SH-SY5Y (cell line): ENCODE results near the gene NSUN2.

Source experiments
- GATA2 ChIP-seq: IDR thresholded peaks from 2 replicates; pipeline ENCODE4 v1.6.1; 2011; ENCODE audit warnings: mild to moderate bottlenecking, low read depth, low read length
- GATA3 ChIP-seq: IDR thresholded peaks from 2 replicates; pipeline ENCODE4 v1.6.1; 2011; ENCODE audit warnings: low read depth, mild to moderate bottlenecking, low read length, moderate library complexity

NSUN2 gene

GRCh38 chr5:6623941-6624340 is 8.9 kb downstream of the NSUN2 start:
- TF ChIP-seq GATA2, result no peak
- TF ChIP-seq GATA3, result no peak

- TF ChIP-seq GATA2 (no peak), GATA3 (no peak)
These were observed 9.6 kb downstream of the NSUN2 start for GRCh38 chr5:6623228-6623627.

- TF ChIP-seq GATA2 (no peak), GATA3 (no peak)
These were observed 16.2 kb downstream of the NSUN2 start for GRCh38 chr5:6616632-6617031.

- TF ChIP-seq GATA3 (no peak), GATA2 (no peak)
These were observed 17.6 kb downstream of the NSUN2 start for GRCh38 chr5:6615034-6615815.

- TF ChIP-seq GATA2 (no peak), GATA3 (no peak)
These were observed 21.2 kb downstream of the NSUN2 start for GRCh38 chr5:6611334-6612256.

GRCh38 chr5:6608016-6608415 is 24.8 kb downstream of the NSUN2 start:
- no peak for TF ChIP-seq GATA3
- no peak for TF ChIP-seq GATA2

GRCh38 chr5:6607559-6607936 is 25.3 kb downstream of the NSUN2 start:
- TF ChIP-seq GATA3 (no peak), GATA2 (no peak)

GRCh38 chr5:6606884-6607558 is 25.8 kb downstream of the NSUN2 start:
- TF ChIP-seq GATA3 (no peak), GATA2 (no peak)

- TF ChIP-seq GATA2 (no peak), GATA3 (no peak)
These were observed 27.9 kb downstream of the NSUN2 start for GRCh38 chr5:6604946-6605345.

GRCh38 chr5:6604341-6604740 is 28.5 kb downstream of the NSUN2 start:
- TF ChIP-seq GATA2, result no peak
- TF ChIP-seq GATA3, result no peak

GRCh38 chr5:6603643-6604042 is 29.2 kb downstream of the NSUN2 start:
- TF ChIP-seq GATA2 (no peak), GATA3 (no peak)

- no peak for TF ChIP-seq GATA3
- no peak for TF ChIP-seq GATA2
These were observed 30.4 kb downstream of the NSUN2 start for GRCh38 chr5:6602441-6602840.

GRCh38 chr5:6601816-6602215 is 31.0 kb downstream of the NSUN2 start:
- no peak for TF ChIP-seq GATA2
- no peak for TF ChIP-seq GATA3

- TF ChIP-seq GATA3 (no peak), GATA2 (no peak)
These were observed 31.6 kb downstream of the NSUN2 start for GRCh38 chr5:6601271-6601670.
